Measurements from ENCODE around the gene HMBS. TPM values are rescaled to one million over a fixed set of nuclear protein-coding genes. Genes with fewer than 3 reads are reported as not detected.

HMBS gene
- total and polyA plus RNA-seq, 11 donors: 8.1 to 34.0 (median 16.6) TPM

GRCh38 chr11:119099711-119100110 lies 15.0 kb downstream of the HMBS start:
- H3K27me3 ChIP-seq: no peaks in the 10 kb centered on the region
- no peak overlapping the region for H3K4me3 ChIP-seq
- peaks cover 8 to 41% (median 28%) of the 10 kb centered on the region in 12 donors for H3K4me1 ChIP-seq
- TF ChIP-seq CTCF (IDR thresholded peaks at IDR 0.05): no peak
- TF ChIP-seq POLR2A (IDR thresholded peaks at IDR 0.05): no peak
- intact Hi-C loops (cut with DNase I): loop anchor here in 5 of 10 donors (5.0 to 10.0 kb wide), 6 partner anchors 42 to 235 kb away; partner anchors contain the start of genes HYOU1 (in 1 of the 5), MCAM (in 1 of the 5) and RNF26 (in 1 of the 5)
- no peak for DNase-seq
- ATAC-seq: no peak
- no peak overlapping the region for H3K27ac ChIP-seq
- no peaks in the 10 kb centered on the region for H3K9me3 ChIP-seq
- WGBS, 4 donors: 77 to 90% (median 80%) methylated on average over 6 of the region's 6 CpGs
- peaks cover 0 to 30% (median 21%) of the 10 kb centered on the region in 9 donors for H3K36me3 ChIP-seq

- H3K4me3 ChIP-seq: peak overlapping the region in 11 of 12 donors; percentile 56 to 94 (median 86)
- no peak overlapping the region for H3K27ac ChIP-seq
- no peaks in the 10 kb centered on the region for H3K27me3 ChIP-seq
- intact Hi-C loops (cut with DNase I): loop anchor here in 4 of 10 donors (5.0 to 10.0 kb wide), 4 partner anchors 97 to 234 kb away; partner anchors contain the start of genes MCAM (in 1 of the 4) and RNF26 (in 1 of the 4)
- peaks cover 0 to 30% (median 21%) of the 10 kb centered on the region in 9 donors for H3K36me3 ChIP-seq
- peaks cover 8 to 39% (median 28%) of the 10 kb centered on the region in 12 donors for H3K4me1 ChIP-seq
- WGBS, 4 donors: 50 to 58% (median 54%) methylated on average over 11 of the region's 11 CpGs
- no peaks in the 10 kb centered on the region for H3K9me3 ChIP-seq
- TF ChIP-seq POLR2A (IDR thresholded peaks at IDR 0.05) (no peak), CTCF (IDR thresholded peaks at IDR 0.05) (peak in 4 of 12 donors; percentile 7 to 16 (median 11))
- DNase-seq: no peak
- no peak for ATAC-seq
These were observed 15.7 kb downstream of the HMBS start for GRCh38 chr11:119100246-119100970.

GRCh38 chr11:119100994-119101758 lies 16.5 kb downstream of the HMBS start:
- intact Hi-C loops (cut with DNase I): loop anchor here in 4 of 10 donors (5.0 to 10.0 kb wide), 4 partner anchors 96 to 234 kb away; partner anchors contain the start of genes MCAM (in 1 of the 4) and RNF26 (in 1 of the 4)
- WGBS, 4 donors: 2 to 3% (median 2%) methylated on average over 17 to 29 of the region's 29 CpGs
- Histone ChIP-seq H3K27ac (peak overlapping the region; percentile 78 to 97 (median 92)), H3K36me3 (peaks cover 0 to 29% (median 21%) of the 10 kb centered on the region in 9 donors), H3K9me3 (no peaks in the 10 kb centered on the region), H3K27me3 (no peaks in the 10 kb centered on the region), H3K4me1 (peaks cover 8 to 36% (median 27%) of the 10 kb centered on the region in 12 donors), H3K4me3 (peak overlapping the region; percentile 56 to 94 (median 84))
- DNase-seq (peak in 1 of 5 donors; percentile 70), ATAC-seq (peak; percentile 5 to 23 (median 10))
- no peak for TF ChIP-seq CTCF (IDR thresholded peaks at IDR 0.05)
- TF ChIP-seq POLR2A (IDR thresholded peaks at IDR 0.05): no peak

Data from heart left ventricle (tissue), 16 donors.